AG04450 (cell line): ENCODE measurements around the gene OR1A1. TPM values are rescaled to one million over a fixed set of nuclear protein-coding genes. Genes with fewer than 3 reads are reported as not detected.
"Not testable (repeated sequence)": the region's sequence is repeated elsewhere in the genome, so short reads cannot be mapped to it uniquely, and the experiment has no call there.

Experiments used
- CTCF ChIA-PET: fragments of 300-600, 350-600 bp; formaldehyde crosslinking; extraction: SDS; loops from one replicate; lab custom pipeline; 2022; ENCODE audit warnings: antibody characterized with exemption, inconsistent platforms; lab: Charles Lee
- POLR2A ChIA-PET: fragments of 350-600 bp; formaldehyde crosslinking; extraction: SDS; loops from one replicate; lab custom pipeline; 2021; ENCODE audit warnings: antibody characterized with exemption, inconsistent platforms; lab: Yijun Ruan, JAX
- DNase-seq: peaks from one replicate; pipeline ENCODE4 v3.0.0-alpha.2; 2011; ENCODE audit warnings: low read depth, low spot score
- H3K27ac ChIP-seq: one replicate; pipeline ENCODE4 v1.5.1; 2012; ENCODE audit warnings: low read depth, low read length, control low read depth
- H3K27me3 ChIP-seq: one replicate; pipeline ENCODE4 v1.6.0; 2012; ENCODE audit warnings: low read length; ENCODE audit not compliant: control insufficient read depth, insufficient read depth
- H3K4me3 ChIP-seq: 2 replicates; pipeline ENCODE4 v1.5.1; 2011; ENCODE audit warnings: mild to moderate bottlenecking, low read depth, low read length, control low read depth
- H3K9me3 ChIP-seq: 2 replicates; pipeline ENCODE4 v1.5.1; 2012; ENCODE audit warnings: low read length; ENCODE audit not compliant: control insufficient read depth, insufficient read depth
- CTCF ChIP-seq: IDR thresholded peaks from 2 replicates; pipeline ENCODE4 v1.5.1; 2011; ENCODE audit warnings: low read depth, low read length, control low read depth, inconsistent platforms
- polyA plus RNA-seq: library from polyadenylated mRNA; depleted of rRNA; stranded (reverse); fragments of >200 nt; gene quantifications from 2 replicates; pipeline ENCODE4 v1.2.3, GENCODE V29; 2011

Gene OR1A1
- polyA plus RNA-seq, 1 experiment = not detected

- peaks cover 9% of the 10 kb centered on the region; the same call in 1 of the 2 replicates for H3K9me3 ChIP-seq
- ChIA-PET POLR2A (no interaction called here), CTCF (no interaction called here)
- no peak overlapping the region for H3K27ac ChIP-seq
- H3K4me3 ChIP-seq = no peak overlapping the region
- DNase-seq = no peak
- TF ChIP-seq CTCF = no peak
- no peaks in the 10 kb centered on the region for H3K27me3 ChIP-seq
These were observed 5.5 kb downstream of the OR1A1 start for GRCh38 chr17:3213001-3213400.

DNA sequence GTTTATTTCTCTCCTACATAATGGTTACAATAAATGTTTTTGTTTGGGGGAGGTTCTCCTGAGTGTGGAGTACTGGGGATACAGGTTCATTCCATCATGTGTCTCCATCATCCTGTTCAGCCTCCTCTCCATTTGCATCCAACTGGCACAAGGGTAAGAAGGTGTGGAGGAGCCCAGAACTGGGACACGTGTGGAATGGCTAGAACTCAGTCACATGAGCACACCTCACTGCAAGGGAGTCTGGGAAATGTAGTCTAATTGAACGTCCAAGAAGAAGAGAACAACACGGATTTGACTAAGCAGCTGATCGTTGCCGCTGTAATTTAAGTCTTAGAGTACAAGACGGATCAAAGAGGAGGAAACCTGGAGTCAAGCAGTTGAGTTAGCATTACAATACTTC lies 6.1 kb downstream of the OR1A1 start:
- no peaks in the 10 kb centered on the region for H3K27me3 ChIP-seq
- TF ChIP-seq CTCF = no peak
- ChIA-PET POLR2A (no interaction called here), CTCF (no interaction called here)
- no peak for DNase-seq
- H3K4me3 ChIP-seq = no peak overlapping the region
- H3K27ac ChIP-seq = no peak overlapping the region
- peaks cover 9% of the 10 kb centered on the region; the same call in 1 of the 2 replicates for H3K9me3 ChIP-seq

GRCh38 chr17:3219978-3220377 lies 12.5 kb downstream of the OR1A1 start:
- CTCF ChIA-PET, H3K27me3 ChIP-seq, POLR2A ChIA-PET, H3K4me3 ChIP-seq, DNase-seq, H3K9me3 ChIP-seq, H3K27ac ChIP-seq: not testable (repeated sequence)

DNA sequence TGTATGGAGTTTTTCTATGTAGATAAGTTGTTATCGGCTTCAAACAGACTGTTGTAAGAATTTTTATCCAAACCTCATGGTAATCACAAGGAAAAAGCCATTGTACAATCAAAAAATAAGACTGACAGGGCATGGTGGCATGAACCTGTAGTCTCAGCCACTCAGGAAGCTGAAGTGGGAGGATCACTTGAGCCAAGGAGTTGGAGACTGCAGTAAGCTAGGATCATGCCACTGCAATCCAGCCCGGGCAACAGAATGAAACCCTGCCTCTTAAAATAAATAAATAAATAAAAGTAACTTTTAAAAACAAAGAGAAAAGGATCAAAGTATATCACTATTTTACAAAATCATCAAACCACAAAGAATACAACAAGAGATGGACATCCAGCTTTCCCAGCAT lies 14.4 kb downstream of the OR1A1 start:
- POLR2A ChIA-PET = no interaction called here
- Histone ChIP-seq H3K4me3 (no peak overlapping the region), H3K9me3 (no peaks in the 10 kb centered on the region), H3K27me3 (no peaks in the 10 kb centered on the region), H3K27ac (no peak overlapping the region)
- TF ChIP-seq CTCF = no peak
- no peak for DNase-seq
- CTCF ChIA-PET = no interaction called here

- DNase-seq = no peak
- H3K4me3 ChIP-seq = no peak overlapping the region
- ChIA-PET POLR2A (no interaction called here), CTCF (no interaction called here)
- no peaks in the 10 kb centered on the region for H3K9me3 ChIP-seq
- TF ChIP-seq CTCF = no peak
- no peak overlapping the region for H3K27ac ChIP-seq
- no peaks in the 10 kb centered on the region for H3K27me3 ChIP-seq
These were observed 15.0 kb downstream of the OR1A1 start for GRCh38 chr17:3222505-3222904.

GRCh38 chr17:3224721-3225352 lies 17.4 kb downstream of the OR1A1 start:
- DNase-seq, H3K9me3 ChIP-seq, H3K27ac ChIP-seq, H3K27me3 ChIP-seq, POLR2A ChIA-PET, CTCF ChIA-PET, H3K4me3 ChIP-seq: not testable (repeated sequence)

DNA sequence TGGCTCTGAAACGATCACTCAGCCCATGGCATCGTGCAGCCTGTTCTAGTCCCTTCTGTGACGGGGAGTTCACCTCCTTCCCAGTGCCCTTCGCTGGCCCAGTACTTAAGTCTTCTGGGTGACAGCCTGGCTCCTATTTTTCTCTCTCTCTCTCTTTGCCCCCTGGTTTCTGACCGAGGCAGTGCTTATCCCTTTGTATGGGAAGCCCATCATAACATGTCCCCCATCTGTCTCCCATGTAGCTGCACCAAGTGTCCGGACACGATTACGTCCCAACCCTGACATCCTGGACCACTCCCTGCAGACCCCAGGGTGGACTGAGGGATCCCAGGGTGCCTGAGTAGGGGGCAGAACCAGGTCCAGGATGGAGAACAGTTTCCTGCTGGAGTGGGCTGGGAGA lies 24.8 kb downstream of the OR1A1 start:
- H3K9me3 ChIP-seq = not testable (repeated sequence)

GRCh38 chr17:3238685-3239084 lies 31.2 kb downstream of the OR1A1 start:
- H3K27me3 ChIP-seq, CTCF ChIA-PET, H3K27ac ChIP-seq, H3K4me3 ChIP-seq, DNase-seq, H3K9me3 ChIP-seq, POLR2A ChIA-PET: not testable (repeated sequence)

More for the DNA sequence above, 24.8 kb downstream of the OR1A1 start:
- CTCF ChIA-PET, DNase-seq, H3K27me3 ChIP-seq, H3K27ac ChIP-seq, POLR2A ChIA-PET, H3K4me3 ChIP-seq: not testable (repeated sequence)

GRCh38 chr17:3241044-3241443 lies 33.6 kb downstream of the OR1A1 start:
- H3K4me3 ChIP-seq, CTCF ChIA-PET, POLR2A ChIA-PET, H3K27me3 ChIP-seq, H3K27ac ChIP-seq, H3K9me3 ChIP-seq, DNase-seq: not testable (repeated sequence)
